Measurements from ENCODE around the gene DENND2A.

DENND2A gene

DNA sequence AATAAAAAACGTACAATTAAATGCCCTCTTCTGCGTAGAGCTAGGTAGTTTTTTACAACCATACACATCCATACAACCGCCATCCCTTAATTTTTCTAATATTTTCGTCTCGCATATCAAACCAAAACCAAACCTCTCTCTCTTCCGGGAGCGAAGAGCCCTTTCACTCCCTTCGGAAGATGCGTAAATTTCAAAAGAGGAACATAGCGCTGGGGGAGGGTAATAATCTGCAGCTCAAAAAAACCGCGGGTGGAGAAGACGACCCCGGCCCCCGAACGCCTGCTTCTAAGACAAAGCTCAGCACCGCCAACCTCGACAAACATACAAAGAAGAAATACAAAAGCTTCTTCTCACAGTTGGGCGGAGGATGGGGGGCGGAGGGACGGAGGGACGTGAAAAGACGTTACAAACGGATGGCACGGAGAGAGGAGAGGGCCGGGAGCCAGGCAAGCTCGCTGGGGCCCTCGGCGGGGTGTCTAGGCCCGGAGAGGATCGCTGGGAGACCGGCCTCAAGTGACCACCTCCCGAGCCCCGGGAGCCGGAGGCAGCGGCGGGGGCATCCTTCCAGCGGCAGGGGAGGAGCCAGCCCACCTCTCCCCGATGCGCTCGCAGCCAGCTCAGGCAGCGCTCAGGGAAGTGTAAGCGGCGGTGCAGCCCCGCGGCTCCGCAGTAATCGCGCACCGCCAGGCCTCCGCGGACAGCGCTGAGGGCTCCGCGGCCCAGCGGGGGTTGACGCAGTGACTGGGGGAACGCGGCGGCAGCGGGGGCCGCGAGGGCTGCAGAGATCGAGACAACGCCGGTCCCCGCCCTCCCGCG lies 162.2 kb downstream of the DENND2A start:
- ChIA-PET CTCF (interaction anchor here (1.0 to 5.6 kb wide), 9 partner anchors 10 to 175 kb away, joined by 3 to 65 read pairs (median 12); no protein-coding TSS in a partner anchor), POLR2A (interaction anchor here (1.2 kb wide), 1 partner anchor 80 kb away, joined by 3 read pairs; the partner anchor contains the start of gene SLC37A3)
- DNase-seq (ENCODE audit: low read depth, low spot score) = no peak
- TF ChIP-seq, protein P1, sequence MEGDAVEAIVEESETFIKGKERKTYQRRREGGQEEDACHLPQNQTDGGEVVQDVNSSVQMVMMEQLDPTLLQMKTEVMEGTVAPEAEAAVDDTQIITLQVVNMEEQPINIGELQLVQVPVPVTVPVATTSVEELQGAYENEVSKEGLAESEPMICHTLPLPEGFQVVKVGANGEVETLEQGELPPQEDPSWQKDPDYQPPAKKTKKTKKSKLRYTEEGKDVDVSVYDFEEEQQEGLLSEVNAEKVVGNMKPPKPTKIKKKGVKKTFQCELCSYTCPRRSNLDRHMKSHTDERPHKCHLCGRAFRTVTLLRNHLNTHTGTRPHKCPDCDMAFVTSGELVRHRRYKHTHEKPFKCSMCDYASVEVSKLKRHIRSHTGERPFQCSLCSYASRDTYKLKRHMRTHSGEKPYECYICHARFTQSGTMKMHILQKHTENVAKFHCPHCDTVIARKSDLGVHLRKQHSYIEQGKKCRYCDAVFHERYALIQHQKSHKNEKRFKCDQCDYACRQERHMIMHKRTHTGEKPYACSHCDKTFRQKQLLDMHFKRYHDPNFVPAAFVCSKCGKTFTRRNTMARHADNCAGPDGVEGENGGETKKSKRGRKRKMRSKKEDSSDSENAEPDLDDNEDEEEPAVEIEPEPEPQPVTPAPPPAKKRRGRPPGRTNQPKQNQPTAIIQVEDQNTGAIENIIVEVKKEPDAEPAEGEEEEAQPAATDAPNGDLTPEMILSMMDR (IDR thresholded peaks at IDR 0.05; ENCODE audit: insufficient read depth, low read length, missing control alignments) = no peak
- peak overlapping the region; percentile 81 for H3K4me3 ChIP-seq (ENCODE audit: low read depth, low read length)

DNA sequence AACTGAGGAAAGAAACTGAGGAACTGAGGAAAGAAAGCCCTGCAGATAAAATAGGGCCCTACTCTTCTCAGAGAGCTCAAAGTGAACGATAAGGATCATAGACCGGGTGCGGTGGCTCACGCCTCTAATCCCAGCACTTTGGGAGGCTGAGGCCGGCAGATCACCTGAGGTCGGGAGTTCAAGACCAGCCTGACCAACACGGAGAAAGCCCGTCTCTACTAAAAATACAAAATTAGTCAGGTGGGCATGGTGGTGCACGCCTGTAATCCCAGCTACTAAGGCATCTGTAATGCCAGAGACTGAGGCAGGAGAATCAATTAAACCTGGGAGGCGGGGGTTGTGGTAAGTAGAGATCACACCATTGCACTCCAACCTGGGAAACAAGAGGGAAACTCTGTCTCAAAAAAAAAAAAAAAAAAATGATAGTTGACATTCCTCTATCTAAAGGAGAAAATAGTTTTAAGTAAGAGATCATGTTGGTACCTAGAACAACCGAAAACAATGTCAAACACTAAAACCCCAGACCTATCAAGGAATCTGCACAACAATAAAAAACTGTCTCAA lies 163.8 kb downstream of the DENND2A start:
- ChIA-PET CTCF (interaction anchor here (0.6 to 5.6 kb wide), 23 partner anchors 8 to 536 kb away, joined by 3 to 65 read pairs (median 4); partner anchors contain the start of gene ADCK2), POLR2A (no interaction called here)
- TF ChIP-seq, protein P1 (IDR thresholded peaks at IDR 0.05; ENCODE audit: insufficient read depth, low read length, missing control alignments) = no peak
- H3K4me3 ChIP-seq (ENCODE audit: low read depth, low read length) = no peak overlapping the region
- no peak for DNase-seq (ENCODE audit: low read depth, low spot score)

DNA sequence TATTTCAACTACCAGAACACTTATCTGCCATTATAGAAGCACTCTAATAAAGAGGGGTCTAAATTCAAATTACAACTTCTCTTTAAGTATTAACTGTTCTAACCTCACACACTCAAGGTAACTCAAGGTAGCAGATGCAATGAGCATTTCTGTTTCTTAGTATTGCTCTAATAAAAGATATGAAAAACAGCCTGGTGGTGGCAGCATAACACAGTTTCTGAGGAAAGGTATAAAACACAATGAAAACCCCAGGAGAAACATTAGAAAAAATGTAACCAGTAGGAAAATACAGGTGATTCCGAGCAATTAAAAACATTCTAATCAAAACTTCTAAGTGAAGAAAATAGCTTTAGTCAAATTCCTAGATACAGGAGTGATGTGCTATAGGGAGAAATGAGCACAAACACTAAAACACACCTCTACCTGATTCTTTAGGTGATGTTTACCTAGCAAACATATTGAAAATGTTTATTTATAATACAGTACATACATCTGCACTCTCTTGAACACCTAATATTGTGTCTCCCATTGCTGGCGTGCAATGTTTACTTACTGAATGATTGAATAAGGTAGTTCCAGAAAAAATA lies 164.8 kb downstream of the DENND2A start:
- TF ChIP-seq, protein P1 (IDR thresholded peaks at IDR 0.05; ENCODE audit: insufficient read depth, low read length, missing control alignments) = peak; percentile 29
- H3K4me3 ChIP-seq (ENCODE audit: low read depth, low read length) = no peak overlapping the region
- DNase-seq (ENCODE audit: low read depth, low spot score) = no peak
- ChIA-PET POLR2A (no interaction called here), CTCF (interaction anchor here (0.6 to 5.6 kb wide), 19 partner anchors 7 to 537 kb away, joined by 3 to 65 read pairs (median 3); partner anchors contain the start of genes ADCK2 and NDUFB2)

Measured in AG04449 (cell line).